ENCODE data around the gene C4orf50.
"Not testable (repeated sequence)": the region's sequence is repeated elsewhere in the genome, so short reads cannot be mapped to it uniquely, and the experiment has no call there.

Gene C4orf50

DNA sequence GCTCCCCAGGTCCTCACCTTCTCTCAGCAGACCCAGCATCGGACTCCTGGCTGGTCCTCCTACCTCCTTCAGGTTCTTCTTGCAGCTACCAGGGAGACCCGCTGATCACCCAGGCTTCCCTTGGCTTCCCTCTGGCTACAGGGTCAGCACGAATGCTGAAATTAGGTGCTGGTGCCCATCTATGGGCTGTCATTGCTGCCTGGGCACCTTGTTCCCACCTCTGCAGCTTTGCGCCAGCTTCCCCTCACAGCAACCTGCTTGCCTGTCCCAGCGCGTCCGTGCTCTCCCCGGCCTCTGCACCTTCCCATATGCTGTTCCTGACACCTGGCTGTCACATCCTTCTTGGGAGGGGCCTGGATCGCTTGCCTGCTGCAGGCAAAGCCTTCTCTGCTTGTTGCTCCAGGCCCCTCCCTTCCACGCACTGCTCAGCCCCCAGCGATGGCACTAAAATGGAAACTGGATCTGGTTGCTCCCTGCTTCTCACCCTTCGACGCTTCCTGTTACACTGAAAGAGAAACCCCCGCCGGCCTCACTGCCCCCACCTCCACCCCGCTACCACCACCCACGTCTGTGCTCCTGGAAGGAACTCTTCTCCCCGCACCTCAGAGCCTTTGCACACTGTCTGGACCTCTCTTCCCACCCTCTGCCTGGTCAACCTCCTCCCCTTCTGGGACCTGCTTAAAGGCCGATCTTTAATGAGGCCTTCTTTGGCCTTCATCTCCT is 22.2 kb downstream of the C4orf50 start:
- Histone ChIP-seq H3K27me3 (ENCODE audit: insufficient read depth, low read length, poor library complexity) (no peaks in the 10 kb centered on the region), H3K9ac (ENCODE audit: low read depth, low read length) (no peak overlapping the region), H2AFZ (ENCODE audit: low read depth, low read length) (no peak overlapping the region), H3K27ac (ENCODE audit: low read length) (no peak overlapping the region), H3K4me3 (ENCODE audit: low read depth in 1 of 2, low read length in 2 of 2) (no peak overlapping the region), H3K9me3 (ENCODE audit: insufficient read depth, low read length, severe bottlenecking) (no peaks in the 10 kb centered on the region), H3K36me3 (ENCODE audit: insufficient read depth, low read length) (no peaks in the 10 kb centered on the region), H3K4me1 (ENCODE audit: insufficient read depth, low read length) (no peaks in the 10 kb centered on the region), H4K20me1 (ENCODE audit: insufficient read depth, low read length) (no peaks in the 10 kb centered on the region), H3K4me2 (ENCODE audit: insufficient read depth, low read length) (no peak overlapping the region), H3K79me2 (ENCODE audit: insufficient read depth, low read length) (no peaks in the 10 kb centered on the region)
- ATAC-seq (ENCODE audit: insufficient read depth, low read depth), result no peak
- DNase-seq, result no peak
- no peak for TF ChIP-seq CTCF (IDR thresholded peaks at IDR 0.05; ENCODE audit: borderline replicate concordance, extremely low read depth, low read length, poor library complexity, severe bottlenecking)
- TF ChIP-seq EZH2 (IDR thresholded peaks at IDR 0.05; ENCODE audit: borderline replicate concordance, low read depth, low read length, severe bottlenecking), result no peak

- H3K4me1 ChIP-seq (ENCODE audit: insufficient read depth, low read length), result no peaks in the 10 kb centered on the region
- no peak overlapping the region for H3K9ac ChIP-seq (ENCODE audit: low read depth, low read length)
- H3K27ac ChIP-seq (ENCODE audit: low read length), result no peak overlapping the region
- H4K20me1 ChIP-seq (ENCODE audit: insufficient read depth, low read length), result no peaks in the 10 kb centered on the region
- TF ChIP-seq CTCF (IDR thresholded peaks at IDR 0.05; ENCODE audit: borderline replicate concordance, extremely low read depth, low read length, poor library complexity, severe bottlenecking), result no peak
- TF ChIP-seq EZH2 (IDR thresholded peaks at IDR 0.05; ENCODE audit: borderline replicate concordance, low read depth, low read length, severe bottlenecking), result no peak
- no peaks in the 10 kb centered on the region for H3K9me3 ChIP-seq (ENCODE audit: insufficient read depth, low read length, severe bottlenecking)
- H3K27me3 ChIP-seq (ENCODE audit: insufficient read depth, low read length, poor library complexity), result no peaks in the 10 kb centered on the region
- H3K36me3 ChIP-seq (ENCODE audit: insufficient read depth, low read length), result no peaks in the 10 kb centered on the region
- no peak overlapping the region for H3K4me2 ChIP-seq (ENCODE audit: insufficient read depth, low read length)
- no peak overlapping the region for H3K4me3 ChIP-seq (ENCODE audit: low read depth in 1 of 2, low read length in 2 of 2)
- no peaks in the 10 kb centered on the region for H3K79me2 ChIP-seq (ENCODE audit: insufficient read depth, low read length)
- no peak overlapping the region for H2AFZ ChIP-seq (ENCODE audit: low read depth, low read length)
- DNase-seq, result no peak
- ATAC-seq (ENCODE audit: insufficient read depth, low read depth), result no peak
Measured at GRCh38 chr4:5993876-5994811, 24.1 kb downstream of the C4orf50 start.

- H3K79me2 ChIP-seq (ENCODE audit: insufficient read depth, low read length); H3K27ac ChIP-seq (ENCODE audit: low read length); DNase-seq; H4K20me1 ChIP-seq (ENCODE audit: insufficient read depth, low read length); H3K4me1 ChIP-seq (ENCODE audit: insufficient read depth, low read length); ATAC-seq (ENCODE audit: insufficient read depth, low read depth); H3K36me3 ChIP-seq (ENCODE audit: insufficient read depth, low read length); H3K9ac ChIP-seq (ENCODE audit: low read depth, low read length); H2AFZ ChIP-seq (ENCODE audit: low read depth, low read length); H3K4me3 ChIP-seq (ENCODE audit: low read depth in 1 of 2, low read length in 2 of 2); H3K4me2 ChIP-seq (ENCODE audit: insufficient read depth, low read length); H3K27me3 ChIP-seq (ENCODE audit: insufficient read depth, low read length, poor library complexity); H3K9me3 ChIP-seq (ENCODE audit: insufficient read depth, low read length, severe bottlenecking): not testable (repeated sequence)
Measured at GRCh38 chr4:5993346-5993745, 24.9 kb downstream of the C4orf50 start.

DNA sequence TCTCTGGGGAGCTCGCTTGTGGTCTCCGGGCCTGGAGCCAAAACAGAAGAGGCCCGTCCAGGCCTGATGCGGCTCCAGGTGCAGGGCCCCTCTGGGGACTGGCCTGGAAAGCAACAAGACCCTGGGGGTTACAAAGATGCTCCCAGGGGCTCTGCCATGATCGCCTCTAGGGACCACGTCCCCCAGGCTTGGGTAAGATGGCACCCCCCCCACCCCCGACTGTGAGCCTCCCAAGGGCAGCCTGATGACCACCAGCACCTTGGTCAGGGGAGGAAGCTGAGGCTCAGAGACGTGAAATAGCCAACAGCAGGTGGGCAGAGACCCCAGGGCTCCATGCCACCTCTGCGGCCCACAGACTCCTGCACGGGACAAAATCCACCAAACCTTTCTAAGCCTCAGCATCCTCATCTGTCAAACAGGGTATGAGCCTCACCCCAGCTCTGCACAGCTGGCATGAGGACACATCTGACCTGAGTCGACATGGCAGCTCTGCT is 25.4 kb downstream of the C4orf50 start:
- no peaks in the 10 kb centered on the region for H3K4me1 ChIP-seq (ENCODE audit: insufficient read depth, low read length)
- H4K20me1 ChIP-seq (ENCODE audit: insufficient read depth, low read length), result no peaks in the 10 kb centered on the region; the same call in 1 of the 2 replicates
- H3K9ac ChIP-seq (ENCODE audit: low read depth, low read length), result no peak overlapping the region
- no peak overlapping the region for H3K4me3 ChIP-seq (ENCODE audit: low read depth in 1 of 2, low read length in 2 of 2)
- no peak overlapping the region for H3K4me2 ChIP-seq (ENCODE audit: insufficient read depth, low read length)
- peaks cover 4% of the 10 kb centered on the region for H3K27me3 ChIP-seq (ENCODE audit: insufficient read depth, low read length, poor library complexity)
- DNase-seq (no peak), ATAC-seq (ENCODE audit: insufficient read depth, low read depth) (no peak)
- no peaks in the 10 kb centered on the region for H3K79me2 ChIP-seq (ENCODE audit: insufficient read depth, low read length)
- no peak overlapping the region for H3K27ac ChIP-seq (ENCODE audit: low read length)
- H3K9me3 ChIP-seq (ENCODE audit: insufficient read depth, low read length, severe bottlenecking), result no peaks in the 10 kb centered on the region
- H3K36me3 ChIP-seq (ENCODE audit: insufficient read depth, low read length), result no peaks in the 10 kb centered on the region
- no peak for TF ChIP-seq CTCF (IDR thresholded peaks at IDR 0.05; ENCODE audit: borderline replicate concordance, extremely low read depth, low read length, poor library complexity, severe bottlenecking)
- no peak overlapping the region for H2AFZ ChIP-seq (ENCODE audit: low read depth, low read length)

Data from DND-41 (cell line).